ENCODE measurements around the gene STON2. TPM values are rescaled to one million over a fixed set of nuclear protein-coding genes. Genes with fewer than 3 reads are reported as not detected.

STON2 gene
- total RNA-seq, 1 experiment from 2014 or later = 8.6 TPM

DNA sequence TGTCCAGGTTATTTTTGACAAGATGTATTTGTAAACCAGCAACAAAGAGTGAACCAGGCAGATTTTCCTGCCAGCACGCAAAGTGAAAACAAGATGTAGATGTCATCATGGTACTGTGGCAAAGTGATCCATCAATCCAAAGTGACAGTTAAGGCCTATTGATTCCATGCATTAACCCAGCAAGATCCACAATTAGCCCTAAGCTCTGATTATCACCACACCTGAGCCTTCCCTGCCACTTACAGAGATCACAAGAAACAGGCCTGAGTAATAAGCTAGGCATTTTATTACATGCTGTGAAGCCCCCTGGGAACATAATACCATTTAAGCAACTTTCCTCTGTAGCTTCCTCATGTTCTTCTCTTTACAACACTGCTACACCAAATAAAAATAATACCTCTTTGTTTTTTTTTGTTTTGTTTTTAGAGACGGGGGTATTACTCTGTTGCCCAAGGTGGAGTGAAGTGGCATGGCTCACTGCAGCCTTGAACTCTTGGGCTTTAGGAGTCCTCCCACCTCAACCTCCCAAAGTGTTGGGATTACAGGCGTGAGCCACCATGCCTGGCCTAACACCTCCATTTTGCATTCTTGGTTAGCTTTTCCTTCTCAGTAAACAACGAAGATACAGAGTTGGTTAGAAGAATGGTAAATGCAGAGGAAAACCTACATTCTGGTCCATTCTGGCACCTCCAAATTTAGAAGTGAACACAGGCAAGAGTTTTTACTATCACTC is 85.5 kb downstream of the STON2 start:
- CTCF ChIA-PET = no interaction called here
- no TSS peak for BruUV-seq (replicated peaks)
- intact Hi-C loops (cut with micrococcal nuclease; ENCODE audit: unreplicated experiment) = no loop called here
- no peaks in the 10 kb centered on the region for H3K9me3 ChIP-seq (ENCODE audit: low read depth, low read length, poor library complexity, severe bottlenecking)
- POLR2A ChIA-PET (ENCODE audit: low non-redundant PET) = no interaction called here
- H3K27ac ChIP-seq (ENCODE audit: low read depth, low read length, poor library complexity, severe bottlenecking) = no peak overlapping the region
- H3K4me3 ChIP-seq (ENCODE audit: low read depth, low read length, poor library complexity, severe bottlenecking) = no peak overlapping the region
- TF ChIP-seq, protein P1, sequence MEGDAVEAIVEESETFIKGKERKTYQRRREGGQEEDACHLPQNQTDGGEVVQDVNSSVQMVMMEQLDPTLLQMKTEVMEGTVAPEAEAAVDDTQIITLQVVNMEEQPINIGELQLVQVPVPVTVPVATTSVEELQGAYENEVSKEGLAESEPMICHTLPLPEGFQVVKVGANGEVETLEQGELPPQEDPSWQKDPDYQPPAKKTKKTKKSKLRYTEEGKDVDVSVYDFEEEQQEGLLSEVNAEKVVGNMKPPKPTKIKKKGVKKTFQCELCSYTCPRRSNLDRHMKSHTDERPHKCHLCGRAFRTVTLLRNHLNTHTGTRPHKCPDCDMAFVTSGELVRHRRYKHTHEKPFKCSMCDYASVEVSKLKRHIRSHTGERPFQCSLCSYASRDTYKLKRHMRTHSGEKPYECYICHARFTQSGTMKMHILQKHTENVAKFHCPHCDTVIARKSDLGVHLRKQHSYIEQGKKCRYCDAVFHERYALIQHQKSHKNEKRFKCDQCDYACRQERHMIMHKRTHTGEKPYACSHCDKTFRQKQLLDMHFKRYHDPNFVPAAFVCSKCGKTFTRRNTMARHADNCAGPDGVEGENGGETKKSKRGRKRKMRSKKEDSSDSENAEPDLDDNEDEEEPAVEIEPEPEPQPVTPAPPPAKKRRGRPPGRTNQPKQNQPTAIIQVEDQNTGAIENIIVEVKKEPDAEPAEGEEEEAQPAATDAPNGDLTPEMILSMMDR (conservative IDR thresholded peaks at IDR 0.05; ENCODE audit: low read depth, low read length) = no peak
- no peak for TF ChIP-seq EZH2 (IDR thresholded peaks at IDR 0.05; ENCODE audit: borderline replicate concordance, low read depth, low read length, poor library complexity, severe bottlenecking)
- H3K4me1 ChIP-seq (ENCODE audit: insufficient read depth, low read length, poor library complexity, severe bottlenecking) = peaks cover 7% of the 10 kb centered on the region
- DNase-seq (ENCODE audit: low spot score) = no peak
- no peaks in the 10 kb centered on the region for H3K27me3 ChIP-seq (replicated peaks; ENCODE audit: insufficient read depth, low read depth, low read length, poor library complexity)
- no peaks in the 10 kb centered on the region for H3K36me3 ChIP-seq (ENCODE audit: insufficient read depth, low read length, poor library complexity, severe bottlenecking)

DNA sequence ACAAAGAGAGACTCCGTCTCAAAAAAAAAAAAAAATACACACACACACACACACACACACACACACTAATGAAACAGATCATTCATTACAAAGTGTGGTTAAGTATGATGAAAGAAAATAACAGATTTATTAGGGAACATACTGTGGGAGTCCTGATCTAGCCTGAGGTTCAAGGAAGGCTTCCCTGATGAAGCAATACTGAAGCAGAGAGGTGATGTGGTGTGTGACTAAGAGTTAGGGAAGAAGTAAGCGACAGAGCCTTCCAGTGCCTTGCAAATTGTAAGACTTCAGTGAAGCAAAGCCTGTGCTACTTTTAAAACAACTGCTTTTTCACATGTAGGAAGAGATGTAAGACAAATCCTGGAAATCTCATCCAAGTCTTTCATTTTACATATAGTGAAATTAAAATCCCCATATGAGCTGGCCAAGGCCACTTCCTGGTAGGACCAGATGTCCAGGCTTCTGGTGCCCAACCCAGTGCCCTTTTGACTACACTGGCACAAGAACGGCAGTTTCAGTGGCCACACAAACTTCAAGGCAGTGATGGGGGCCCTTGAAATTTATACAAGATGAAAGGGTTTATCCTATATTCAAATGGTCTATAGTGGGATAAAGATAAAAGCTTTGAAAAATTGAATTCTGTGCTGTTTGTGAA is 86.2 kb downstream of the STON2 start:
- BruUV-seq (replicated peaks) = no TSS peak
- Histone ChIP-seq H3K27me3 (replicated peaks; ENCODE audit: insufficient read depth, low read depth, low read length, poor library complexity) (no peaks in the 10 kb centered on the region), H3K36me3 (ENCODE audit: insufficient read depth, low read length, poor library complexity, severe bottlenecking) (no peaks in the 10 kb centered on the region), H3K27ac (ENCODE audit: low read depth, low read length, poor library complexity, severe bottlenecking) (no peak overlapping the region), H3K9me3 (ENCODE audit: low read depth, low read length, poor library complexity, severe bottlenecking) (no peaks in the 10 kb centered on the region), H3K4me3 (ENCODE audit: low read depth, low read length, poor library complexity, severe bottlenecking) (no peak overlapping the region), H3K4me1 (ENCODE audit: insufficient read depth, low read length, poor library complexity, severe bottlenecking) (peaks cover 7% of the 10 kb centered on the region)
- ChIA-PET CTCF (no interaction called here), POLR2A (ENCODE audit: low non-redundant PET) (no interaction called here)
- intact Hi-C loops (cut with micrococcal nuclease; ENCODE audit: unreplicated experiment) = no loop called here
- TF ChIP-seq, protein P1 (conservative IDR thresholded peaks at IDR 0.05; ENCODE audit: low read depth, low read length) = no peak
- no peak for TF ChIP-seq EZH2 (IDR thresholded peaks at IDR 0.05; ENCODE audit: borderline replicate concordance, low read depth, low read length, poor library complexity, severe bottlenecking)
- DNase-seq (ENCODE audit: low spot score) = no peak

DNA sequence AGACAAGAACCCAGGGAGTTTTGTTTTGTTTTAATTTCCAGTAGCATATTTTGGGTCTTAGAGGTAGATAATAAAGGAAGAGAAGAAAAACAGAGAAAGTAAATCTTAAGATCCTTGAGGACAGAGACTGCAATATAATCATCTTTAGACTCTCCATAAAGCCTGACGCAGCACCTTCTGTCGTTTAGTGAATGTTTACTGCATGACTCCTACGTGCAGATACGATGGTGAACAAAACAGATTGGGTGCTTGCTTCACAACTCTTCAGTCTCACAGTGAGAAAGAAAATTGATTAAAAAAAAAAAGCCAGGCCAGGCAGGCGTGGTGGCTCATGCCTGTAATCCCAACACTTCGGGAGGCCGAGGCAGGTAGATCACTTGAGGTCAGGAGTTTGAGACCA is 86.9 kb downstream of the STON2 start:
- H3K4me1 ChIP-seq (ENCODE audit: insufficient read depth, low read length, poor library complexity, severe bottlenecking) = peaks cover 7% of the 10 kb centered on the region
- intact Hi-C loops (cut with micrococcal nuclease; ENCODE audit: unreplicated experiment) = no loop called here
- no TSS peak for BruUV-seq (replicated peaks)
- no peaks in the 10 kb centered on the region for H3K36me3 ChIP-seq (ENCODE audit: insufficient read depth, low read length, poor library complexity, severe bottlenecking)
- TF ChIP-seq, protein P1 (conservative IDR thresholded peaks at IDR 0.05; ENCODE audit: low read depth, low read length) = no peak
- TF ChIP-seq EZH2 (IDR thresholded peaks at IDR 0.05; ENCODE audit: borderline replicate concordance, low read depth, low read length, poor library complexity, severe bottlenecking) = no peak
- no peaks in the 10 kb centered on the region for H3K27me3 ChIP-seq (replicated peaks; ENCODE audit: insufficient read depth, low read depth, low read length, poor library complexity)
- DNase-seq (ENCODE audit: low spot score) = no peak
- no peaks in the 10 kb centered on the region for H3K9me3 ChIP-seq (ENCODE audit: low read depth, low read length, poor library complexity, severe bottlenecking)
- H3K4me3 ChIP-seq (ENCODE audit: low read depth, low read length, poor library complexity, severe bottlenecking) = no peak overlapping the region
- ChIA-PET POLR2A (ENCODE audit: low non-redundant PET) (no interaction called here), CTCF (no interaction called here)
- H3K27ac ChIP-seq (ENCODE audit: low read depth, low read length, poor library complexity, severe bottlenecking) = no peak overlapping the region

All from A673 (cell line).